SK-N-SH (cell line): ENCODE results near the gene SYT11. TPM values are rescaled to one million over a fixed set of nuclear protein-coding genes. Genes with fewer than 3 reads are reported as not detected.
A peak's percentile ranks its signal among the peaks of the same experiment; 100 is the strongest.

Experiments used
- CTCF ChIA-PET: fragments of 300-600, 350-600 bp; formaldehyde crosslinking; extraction: SDS; loops from one replicate; lab custom pipeline; 2021; lab: Yijun Ruan, JAX
- POLR2A ChIA-PET: fragments of 350-600 bp; sonication (Branson Sonifier 250); formaldehyde crosslinking; extraction: SDS; loops from one replicate; lab custom pipeline; 2020; ENCODE audit warnings: antibody characterized with exemption, inconsistent platforms; lab: Yijun Ruan, JAX
- DNase-seq: peaks from one replicate; pipeline ENCODE4 v3.0.0; 2012
- H2AFZ ChIP-seq: fragments of 200-600 bp; sonication (generic); 2 replicates; pipeline ENCODE4 v1.8.1; 2016; ENCODE audit warnings: antibody characterized with exemption, mild to moderate bottlenecking, low read depth
- H3F3A ChIP-seq: fragments of 200-600 bp; sonication (generic); replicated peaks from 2 replicates; pipeline ENCODE3; 2016; ENCODE audit warnings: antibody characterized with exemption, mild to moderate bottlenecking; ENCODE audit not compliant: insufficient read depth
- H3K27ac ChIP-seq, 2 experiments: fragments of 200-500 bp in 1 of 2; fragments of 200-600 bp in 1 of 2; sonication (Bioruptor generic) in 1 of 2; sonication (generic), shearing (Covaris generic) in 1 of 2; 2 replicates each; pipeline versions ENCODE4 v1.5.1 to v1.6.1; 2014 to 2016; ENCODE audit warnings: low read depth in 2 of 2, inconsistent platforms in 1 of 2, low read length in 1 of 2, mild to moderate bottlenecking in 1 of 2, mixed read lengths in 1 of 2
- H3K27me3 ChIP-seq: fragments of 200-600 bp; sonication (generic), shearing (Covaris generic); 2 replicates; pipeline ENCODE4 v1.6.1; 2016; ENCODE audit warnings: mixed run types; ENCODE audit not compliant: insufficient read depth
- H3K36me3 ChIP-seq, 2 experiments: fragments of 200-500 bp in 1 of 2; fragments of 200-600 bp in 1 of 2; sonication (Bioruptor generic) in 1 of 2; sonication (generic) in 1 of 2; replicated peaks in 1 of 2; 2 replicates each; pipeline versions ENCODE3 to v1.5.1; 2014 to 2016; ENCODE audit warnings: low read length in 1 of 2, mild to moderate bottlenecking in 1 of 2; ENCODE audit not compliant: insufficient read depth in 2 of 2, control insufficient read depth in 1 of 2
- H3K4me1 ChIP-seq, 2 experiments: fragments of 200-500 bp in 1 of 2; fragments of 200-600 bp in 1 of 2; sonication (Bioruptor generic) in 1 of 2; sonication (generic), shearing (Covaris generic) in 1 of 2; 2 replicates each; pipeline versions ENCODE4 v1.5.1 to v1.6.1; 2014 to 2016; ENCODE audit warnings: low read depth in 1 of 2, low read length in 1 of 2, mixed run types in 1 of 2; ENCODE audit not compliant: insufficient read depth in 2 of 2, control insufficient read depth in 1 of 2
- H3K4me2 ChIP-seq: fragments of 200-600 bp; sonication (generic), shearing (Covaris generic); 2 replicates; pipeline ENCODE4 v1.6.1; 2017; ENCODE audit warnings: mixed run types
- H3K4me3 ChIP-seq, 2 experiments: fragments of 200-500 bp in 1 of 2; fragments of 200-600 bp in 1 of 2; sonication (Bioruptor generic) in 1 of 2; sonication (generic), shearing (Covaris generic) in 1 of 2; 2 replicates each; pipeline versions ENCODE4 v1.5.1 to v1.8.1; 2014 to 2016; ENCODE audit warnings: low read depth in 2 of 2, inconsistent platforms in 1 of 2, low read length in 1 of 2, mild to moderate bottlenecking in 1 of 2, mixed read lengths in 1 of 2, moderate library complexity in 1 of 2
- H3K79me2 ChIP-seq: fragments of 200-600 bp; sonication (generic); 2 replicates; pipeline ENCODE4 v1.8.1; 2017; ENCODE audit warnings: mild to moderate bottlenecking; ENCODE audit not compliant: insufficient read depth
- H3K9ac ChIP-seq: fragments of 200-600 bp; sonication (generic); 2 replicates; pipeline ENCODE4 v1.6.1; 2017; ENCODE audit warnings: mixed run types
- H3K9me2 ChIP-seq: fragments of 200-600 bp; sonication (generic); 2 replicates; pipeline ENCODE4 v1.6.1; 2017; ENCODE audit warnings: mixed run types
- H3K9me3 ChIP-seq: fragments of 200-600 bp; sonication (generic); 2 replicates; pipeline ENCODE4 v1.6.1; 2017; ENCODE audit warnings: mixed run types, mild to moderate bottlenecking, moderate library complexity
- H4K20me1 ChIP-seq: fragments of 200-600 bp; sonication (generic); 2 replicates; pipeline ENCODE4 v1.6.1; 2017; ENCODE audit warnings: mild to moderate bottlenecking, mixed run types; ENCODE audit not compliant: insufficient read depth
- CHD2 ChIP-seq: fragments of 150-350 bp; IDR thresholded peaks from 2 replicates; pipeline ENCODE4 v1.6.1; 2018; ENCODE audit warnings: low read length; ENCODE audit not compliant: partially characterized antibody
- FOXJ3 ChIP-seq: sonication (generic); formaldehyde crosslinking; IDR thresholded peaks from 2 replicates; pipeline ENCODE4 v1.5.1; 2020; ENCODE audit warnings: mild to moderate bottlenecking, missing genetic modification reagents
- MXI1 ChIP-seq: IDR thresholded peaks from 2 replicates; pipeline ENCODE4 v1.6.1; 2012; ENCODE audit warnings: mild to moderate bottlenecking, low read depth, low read length, improper control_type of control experiment
- NRF1 ChIP-seq: IDR thresholded peaks from 2 replicates; pipeline ENCODE4 v1.6.1; 2012; ENCODE audit warnings: low read depth, mild to moderate bottlenecking, low read length
- PBX3 ChIP-seq: IDR thresholded peaks from 2 replicates; pipeline ENCODE4; 2012
- RCOR1 ChIP-seq: fragments of 150-350 bp; IDR thresholded peaks from 2 replicates; pipeline ENCODE4 v1.6.1; 2017; ENCODE audit warnings: antibody characterized with exemption, low read length
- REST ChIP-seq: IDR thresholded peaks from 2 replicates; pipeline ENCODE4 v1.6.1; 2012; ENCODE audit warnings: mild to moderate bottlenecking, low read depth, low read length, moderate library complexity
- SIN3A ChIP-seq: IDR thresholded peaks from 2 replicates; pipeline ENCODE4 v1.6.1; 2012; ENCODE audit warnings: low read depth, mild to moderate bottlenecking, low read length, moderate library complexity, borderline replicate concordance
- SMC3 ChIP-seq: IDR thresholded peaks from 2 replicates; pipeline ENCODE4 v1.6.1; 2012; ENCODE audit warnings: low read depth, low read length, improper control_type of control experiment
- TAF1 ChIP-seq: IDR thresholded peaks from 2 replicates; pipeline ENCODE4 v1.6.1; 2012; ENCODE audit warnings: low read depth, mild to moderate bottlenecking, low read length, moderate library complexity, borderline replicate concordance
- YY1 ChIP-seq: IDR thresholded peaks from 2 replicates; pipeline ENCODE4 v1.4.0; 2012; ENCODE audit warnings: low read depth, mild to moderate bottlenecking
- WGBS: methylation state at CpG from one replicate; pipeline ENCODE4 v1.1.6; 2017; ENCODE audit warnings: low lambda C conversion rate; 5-methylcytosine and 5-hydroxymethylcytosine counted together
- polyA plus RNA-seq, 3 experiments: library from polyadenylated mRNA; depleted of rRNA; stranded (reverse); fragments of >200 nt; gene quantifications; 2 replicates each; pipeline ENCODE4 v1.2.3, GENCODE V29; 2012

Gene SYT11
- polyA plus RNA-seq, 1 of the 3 experiments (the other 2 are of a cell fraction), result 26.7 TPM

GRCh38 chr1:155933591-155934096 lies 74.3 kb downstream of the SYT11 start:
- POLR2A ChIA-PET, result interaction anchor here (0.5 to 2.2 kb wide), 11 partner anchors 11 to 119 kb away, joined by 3 to 14 read pairs (median 4); partner anchors contain the start of genes ARHGEF2 and SYT11
- Histone ChIP-seq H3K27me3 (no peaks in the 10 kb centered on the region), H3K9ac (peak overlapping the region; percentile 98), H3K4me3 (peak overlapping the region; percentile 76 to 86), H3K4me1 (peaks cover 20 to 24% of the 10 kb centered on the region in 2 experiments), H3K9me2 (no peaks in the 10 kb centered on the region), H3F3A (peaks cover 26% of the 10 kb centered on the region), H3K27ac (peak overlapping the region; percentile 89 to 93), H3K79me2 (peaks cover 61% of the 10 kb centered on the region), H4K20me1 (peaks cover 39% of the 10 kb centered on the region), H2AFZ (no peak overlapping the region), H3K36me3 (peaks cover 32 to 40% of the 10 kb centered on the region in 2 experiments), H3K4me2 (peak overlapping the region; percentile 97), H3K9me3 (no peaks in the 10 kb centered on the region)
- CTCF ChIA-PET, result interaction anchor here (1.1 to 3.4 kb wide), 4 partner anchors 10 to 133 kb away, joined by 4 to 18 read pairs (median 10); no protein-coding TSS in a partner anchor
- DNase-seq, result peak; percentile 42
- no peak for TF ChIP-seq NRF1
- no peak for TF ChIP-seq PBX3
- no peak for TF ChIP-seq MXI1
- no peak for TF ChIP-seq FOXJ3 (CRISPR knock-in tag)
- TF ChIP-seq CHD2, result no peak
- TF ChIP-seq RCOR1, result no peak
- TF ChIP-seq REST, result no peak
- TF ChIP-seq TAF1, result no peak
- no peak for TF ChIP-seq YY1
- TF ChIP-seq SMC3, result no peak
- TF ChIP-seq SIN3A, result no peak
- WGBS, result 3% methylated on average over 10 of the region's 10 CpGs
